Liver (tissue), 9 donors: ENCODE data around the gene ZBP1. TPM values are rescaled to one million over a fixed set of nuclear protein-coding genes. Genes with fewer than 3 reads are reported as not detected.

ENCODE experiments used
- DNase-seq: peaks from one replicate; pipeline ENCODE4 v3.0.0-alpha.2; 2017; ENCODE audit warnings: low spot score
- H3K27ac ChIP-seq, 2 donors: one replicate each; pipeline ENCODE4 v1.7.0; 2013; ENCODE audit warnings: inconsistent platforms in 2 of 2, low read length in 2 of 2, control low read depth in 1 of 2, low read depth in 1 of 2, mild to moderate bottlenecking in 1 of 2
- H3K27me3 ChIP-seq, 4 donors: one replicate each; pipeline versions ENCODE4 v1.6.1 to v1.7.0; 2013; ENCODE audit warnings: low read length in 3 of 4, inconsistent platforms in 1 of 4, mild to moderate bottlenecking in 1 of 4, moderate library complexity in 1 of 4; ENCODE audit not compliant: control insufficient read depth in 4 of 4, insufficient read depth in 4 of 4
- H3K36me3 ChIP-seq, 4 donors: one replicate each; pipeline versions ENCODE4 v1.6.1 to v1.7.0; 2013; ENCODE audit warnings: low read length in 3 of 4, mild to moderate bottlenecking in 3 of 4, low read depth in 1 of 4, moderate library complexity in 1 of 4; ENCODE audit not compliant: control insufficient read depth in 4 of 4, insufficient read depth in 3 of 4
- H3K4me1 ChIP-seq, 4 donors: one replicate each; pipeline versions ENCODE4 v1.6.1 to v1.7.0; 2013; ENCODE audit warnings: low read length in 3 of 4, mild to moderate bottlenecking in 3 of 4, moderate library complexity in 1 of 4; ENCODE audit not compliant: control insufficient read depth in 4 of 4, insufficient read depth in 4 of 4
- H3K4me3 ChIP-seq, 3 donors: one replicate each; pipeline versions ENCODE4 v1.6.1 to v1.7.0; 2013; ENCODE audit warnings: low read length in 3 of 3, control low read depth in 1 of 3, low read depth in 1 of 3, mild to moderate bottlenecking in 1 of 3
- H3K9ac ChIP-seq, 2 donors: one replicate each; pipeline ENCODE4 v1.7.0; 2013; ENCODE audit warnings: low read length in 2 of 2, mild to moderate bottlenecking in 2 of 2, moderate library complexity in 2 of 2, control low read depth in 1 of 2, low read depth in 1 of 2
- H3K9me3 ChIP-seq, 4 donors: one replicate each; pipeline versions ENCODE4 v1.6.1 to v1.7.0; 2013; ENCODE audit warnings: low read length in 3 of 4; ENCODE audit not compliant: control insufficient read depth in 4 of 4
- CTCF ChIP-seq: fragments of 150-350 bp; IDR thresholded peaks from 2 replicates; pipeline ENCODE4 v1.5.1; 2017; ENCODE audit warnings: improper control_type of control experiment, low read depth, low read length; ENCODE audit not compliant: missing input control
- EGR1 ChIP-seq, 2 donors: IDR thresholded peaks; 2 replicates each; pipeline ENCODE4 v1.6.1; 2016 to 2018; ENCODE audit warnings: antibody characterized with exemption in 2 of 2, low read depth in 2 of 2
- FOXA1 ChIP-seq: IDR thresholded peaks from 2 replicates; pipeline ENCODE4 v1.6.1; 2016; ENCODE audit warnings: antibody characterized with exemption
- FOXA2 ChIP-seq: IDR thresholded peaks from 2 replicates; pipeline ENCODE4 v1.6.1; 2016; ENCODE audit warnings: antibody characterized with exemption
- GABPA ChIP-seq, 2 donors: IDR thresholded peaks in 1 of 2; conservative IDR thresholded peaks in 1 of 2; 2 replicates each; pipeline ENCODE4 v1.6.1; 2016; ENCODE audit warnings: antibody characterized with exemption in 2 of 2, mild to moderate bottlenecking in 1 of 2, moderate library complexity in 1 of 2
- HNF4A ChIP-seq, 2 donors: conservative IDR thresholded peaks; 2 replicates each; pipeline ENCODE4 v1.6.1; 2016; ENCODE audit warnings: antibody characterized with exemption in 2 of 2, mild to moderate bottlenecking in 2 of 2
- HNF4G ChIP-seq: IDR thresholded peaks from 2 replicates; pipeline ENCODE4 v1.6.1; 2016; ENCODE audit warnings: antibody characterized with exemption
- JUND ChIP-seq, 2 donors: IDR thresholded peaks; 2 replicates each; pipeline ENCODE4 v1.6.1; 2016; ENCODE audit warnings: antibody characterized with exemption in 2 of 2
- RAD21 ChIP-seq, 2 donors: IDR thresholded peaks; 2 replicates each; pipeline ENCODE4 v1.6.1; 2016; ENCODE audit warnings: antibody characterized with exemption in 2 of 2, mild to moderate bottlenecking in 2 of 2
- REST ChIP-seq: IDR thresholded peaks from 2 replicates; pipeline ENCODE4 v1.6.1; 2016; ENCODE audit warnings: antibody characterized with exemption, mild to moderate bottlenecking
- RXRA ChIP-seq, 2 donors: IDR thresholded peaks; 2 replicates each; pipeline ENCODE4 v1.6.1; 2017 to 2018; ENCODE audit warnings: antibody characterized with exemption in 2 of 2, mild to moderate bottlenecking in 1 of 2
- SP1 ChIP-seq: IDR thresholded peaks from 2 replicates; pipeline ENCODE4 v1.6.1; 2018; ENCODE audit warnings: antibody characterized with exemption, mild to moderate bottlenecking
- TAF1 ChIP-seq: conservative IDR thresholded peaks from 2 replicates; pipeline ENCODE4 v1.6.1; 2016; ENCODE audit warnings: antibody characterized with exemption, mild to moderate bottlenecking
- WGBS: extraction: QIAGEN DNeasy Blood & Tissue Kit; methylation state at CpG from one replicate; pipeline ENCODE4 v1.1.7; 2013; 5-methylcytosine and 5-hydroxymethylcytosine counted together
- polyA plus RNA-seq, 2 donors: library from polyadenylated mRNA; stranded (reverse) in 1 of 2; unstranded in 1 of 2; fragments of 200-250 nt in 1 of 2; fragments of >200 nt in 1 of 2; fragmentation: Nextera tagmentation in 1 of 2; extraction: Ambion mirVana in 1 of 2; gene quantifications; one replicate each; pipeline versions ENCODE4 v1.2.1 to v1.2.3, GENCODE V29; 2013 to 2015
- total RNA-seq, 2 donors: library from RNA; depleted of rRNA; stranded (reverse); fragments of >200 nt; gene quantifications; one replicate each; pipeline ENCODE4 v1.2.3, GENCODE V29; 2014
- TF ChIP-seq, protein P1 (sequence below): IDR thresholded peaks from 2 replicates; pipeline ENCODE4 v1.6.1; 2016; ENCODE audit warnings: antibody characterized with exemption
- donor health status: healthy.
- donor health status: healthy.
- donor health status: healthy.
- donor health status: healthy.
- donor health status: healthy.

The ZBP1 gene
- total and polyA plus RNA-seq, 4 donors: 0.06 to 0.42 (median 0.13) TPM

DNA sequence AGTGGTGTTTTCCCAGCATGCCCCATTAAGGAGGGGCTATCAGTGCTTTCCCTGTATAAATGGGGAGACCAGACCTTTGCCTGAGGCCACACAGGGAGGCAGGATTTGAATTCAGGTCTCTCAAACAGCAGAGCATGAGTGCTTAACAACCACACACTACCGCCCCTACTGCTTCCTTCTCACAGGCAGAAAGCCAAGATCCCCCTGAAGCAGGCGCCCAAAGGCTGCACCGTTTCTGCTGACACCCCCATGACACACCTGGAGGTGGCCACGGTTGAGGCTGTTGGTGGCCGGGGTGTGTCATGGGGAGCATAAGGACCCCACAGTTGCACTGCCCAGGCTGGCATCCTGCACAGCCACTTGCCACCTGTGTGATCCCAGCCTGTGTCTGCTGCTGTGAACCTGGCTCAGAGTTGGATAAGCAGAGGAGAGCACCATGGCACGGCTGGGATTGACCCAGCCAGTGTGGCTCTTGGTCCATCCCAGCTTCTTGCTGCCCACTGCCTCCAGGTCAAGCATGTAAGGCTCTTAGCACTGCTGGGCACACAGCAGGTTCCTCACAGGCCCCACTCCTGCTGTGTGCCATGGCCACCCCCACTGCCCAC lies 31.0 kb downstream of the ZBP1 start:
- Histone ChIP-seq H3K27ac (peak overlapping the region; percentile 83 to 86), H3K9me3 (no peaks in the 10 kb centered on the region), H3K36me3 (no peaks in the 10 kb centered on the region), H3K4me3 (no peak overlapping the region), H3K9ac (no peak overlapping the region), H3K27me3 (no peaks in the 10 kb centered on the region), H3K4me1 (peaks cover 30 to 78% (median 53%) of the 10 kb centered on the region in 4 donors)
- WGBS: 86% methylated on average over 6 of the region's 6 CpGs
- TF ChIP-seq FOXA1: no peak
- DNase-seq: no peak

GRCh38 chr20:57588596-57588995 lies 31.6 kb downstream of the ZBP1 start:
- TF ChIP-seq GABPA (IDR thresholded peaks at IDR 0.05 in 1 of 2, conservative IDR thresholded peaks at IDR 0.05 in 1 of 2) (no peak), CTCF (no peak), SP1 (no peak), FOXA1 (no peak), HNF4G (no peak), HNF4A (conservative IDR thresholded peaks at IDR 0.05) (no peak), EGR1 (IDR thresholded peaks at IDR 0.05; ENCODE audit: low read depth in 2 of 2) (no peak), RXRA (IDR thresholded peaks at IDR 0.05) (no peak), REST (no peak), RAD21 (IDR thresholded peaks at IDR 0.05) (no peak), JUND (IDR thresholded peaks at IDR 0.05) (no peak)
- TF ChIP-seq, protein P1, sequence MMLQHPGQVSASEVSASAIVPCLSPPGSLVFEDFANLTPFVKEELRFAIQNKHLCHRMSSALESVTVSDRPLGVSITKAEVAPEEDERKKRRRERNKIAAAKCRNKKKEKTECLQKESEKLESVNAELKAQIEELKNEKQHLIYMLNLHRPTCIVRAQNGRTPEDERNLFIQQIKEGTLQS: no peak
- no peaks in the 10 kb centered on the region for H3K9me3 ChIP-seq
- no peak overlapping the region for H3K4me3 ChIP-seq
- no peak for DNase-seq
- no peaks in the 10 kb centered on the region for H3K27me3 ChIP-seq
- peaks cover 28 to 74% (median 50%) of the 10 kb centered on the region in 4 donors for H3K4me1 ChIP-seq
- WGBS: 90% methylated on average over 5 of the region's 5 CpGs
- peak overlapping the region in 1 of 2 donors; percentile 39 for H3K9ac ChIP-seq
- peak overlapping the region; percentile 83 to 86 for H3K27ac ChIP-seq
- H3K36me3 ChIP-seq: no peaks in the 10 kb centered on the region

DNA sequence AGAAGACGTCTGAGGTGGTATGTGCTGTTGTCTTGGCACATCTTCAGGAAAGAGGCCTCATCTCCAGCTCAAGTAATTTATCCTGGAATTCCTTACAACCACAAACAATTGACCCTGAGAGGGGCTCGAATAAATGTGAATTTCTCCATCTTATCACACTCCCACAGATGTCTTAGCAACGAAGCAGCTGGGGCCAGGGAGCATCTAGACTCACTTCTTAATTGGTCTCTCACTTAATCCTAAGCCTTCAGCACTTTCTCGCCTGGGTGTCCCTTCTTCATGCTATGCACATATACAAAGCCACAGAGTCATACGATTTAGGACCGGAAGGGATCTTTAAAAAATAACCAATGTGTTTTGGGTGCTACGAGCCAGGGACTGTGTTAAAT lies 32.2 kb downstream of the ZBP1 start:
- Histone ChIP-seq H3K9ac (no peak overlapping the region), H3K9me3 (no peaks in the 10 kb centered on the region), H3K27ac (peak overlapping the region; percentile 72 to 79), H3K4me1 (peaks cover 30 to 68% (median 46%) of the 10 kb centered on the region in 4 donors), H3K36me3 (no peaks in the 10 kb centered on the region), H3K27me3 (no peaks in the 10 kb centered on the region), H3K4me3 (no peak overlapping the region)
- 87% methylated on average over 7 of the region's 7 CpGs for WGBS
- no peak for DNase-seq
- TF ChIP-seq TAF1: no peak
- no peak for TF ChIP-seq REST
- TF ChIP-seq FOXA2: no peak
- no peak for TF ChIP-seq RAD21 (IDR thresholded peaks at IDR 0.05)
- TF ChIP-seq, protein P1: no peak
- no peak for TF ChIP-seq JUND (IDR thresholded peaks at IDR 0.05)
